Measurements from ENCODE around the gene RBMS3. TPM values are rescaled to one million over a fixed set of nuclear protein-coding genes. Genes with fewer than 3 reads are reported as not detected.

RBMS3 gene
- total RNA-seq, 1 donor from 2014 or later: 3.8 TPM

- Mint-ChIP-seq H3K27me3 (no peaks in the 10 kb centered on the region), H3K27ac (no peak overlapping the region), H3K9me3 (ENCODE audit: low read depth) (peaks cover 5% of the 10 kb centered on the region), H3K36me3 (ENCODE audit: insufficient read depth) (no peaks in the 10 kb centered on the region), H3K4me1 (ENCODE audit: low read depth) (peaks cover 25% of the 10 kb centered on the region), H3K4me3 (ENCODE audit: low read depth) (no peak overlapping the region)
- no peak for DNase-seq (ENCODE audit: low spot score, unreplicated experiment)
- no peak for TF ChIP-seq CTCF (IDR thresholded peaks at IDR 0.05; ENCODE audit: unreplicated experiment)
Observed at GRCh38 chr3:29936054-29936453, 655.2 kb downstream of the RBMS3 start.

DNA sequence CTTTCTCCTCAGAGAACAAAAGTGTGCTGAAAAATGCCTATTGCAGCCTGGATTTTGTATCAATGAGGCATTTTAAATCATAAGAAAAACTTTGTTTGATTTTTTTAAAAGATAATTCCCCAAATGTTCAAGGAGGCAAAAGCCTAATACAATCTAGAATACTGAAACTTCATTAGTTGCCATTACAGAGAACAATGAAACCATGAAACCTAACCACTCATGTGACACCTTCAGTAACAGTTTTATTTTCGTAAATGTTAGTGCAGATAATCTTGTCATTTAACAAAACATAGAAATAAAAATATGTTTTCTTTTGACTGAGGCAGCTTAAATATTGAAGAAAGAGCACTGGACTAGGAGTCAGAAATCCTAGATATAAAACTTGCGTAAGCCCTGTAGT lies 655.9 kb downstream of the RBMS3 start:
- H3K4me3 Mint-ChIP-seq (ENCODE audit: low read depth): no peak overlapping the region
- no peak for TF ChIP-seq CTCF (IDR thresholded peaks at IDR 0.05; ENCODE audit: unreplicated experiment)

DNA sequence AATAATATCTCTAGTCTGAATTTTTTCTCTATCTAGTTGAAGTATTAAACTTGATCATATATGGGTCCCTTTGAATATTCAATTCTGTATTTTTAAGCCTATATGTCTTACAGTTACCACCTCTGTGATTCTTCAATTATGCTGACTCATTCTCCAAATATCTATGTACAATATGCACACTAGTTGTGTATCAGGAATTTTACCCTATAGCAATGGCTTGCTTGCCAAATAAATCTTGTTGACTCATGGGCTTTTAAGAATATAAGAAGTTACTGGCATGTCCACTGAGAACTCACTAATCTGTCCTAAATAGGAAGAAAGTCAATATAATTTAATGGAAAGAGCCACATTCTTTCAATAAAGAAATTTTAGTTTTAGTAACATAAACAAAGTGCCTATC lies 656.3 kb downstream of the RBMS3 start:
- TF ChIP-seq CTCF (IDR thresholded peaks at IDR 0.05; ENCODE audit: unreplicated experiment): no peak
- Mint-ChIP-seq H3K27ac (no peak overlapping the region), H3K9me3 (ENCODE audit: low read depth) (peaks cover 5% of the 10 kb centered on the region), H3K36me3 (ENCODE audit: insufficient read depth) (no peaks in the 10 kb centered on the region), H3K4me1 (ENCODE audit: low read depth) (peaks cover 27% of the 10 kb centered on the region), H3K4me3 (ENCODE audit: low read depth) (no peak overlapping the region), H3K27me3 (no peaks in the 10 kb centered on the region)
- DNase-seq (ENCODE audit: low spot score, unreplicated experiment): no peak

More for the DNA sequence above, 655.9 kb downstream of the RBMS3 start:
- Mint-ChIP-seq H3K27ac (no peak overlapping the region), H3K36me3 (ENCODE audit: insufficient read depth) (no peaks in the 10 kb centered on the region), H3K9me3 (ENCODE audit: low read depth) (peaks cover 5% of the 10 kb centered on the region), H3K4me1 (ENCODE audit: low read depth) (peaks cover 25% of the 10 kb centered on the region), H3K27me3 (no peaks in the 10 kb centered on the region)
- DNase-seq (ENCODE audit: low spot score, unreplicated experiment): no peak

- Mint-ChIP-seq H3K4me3 (ENCODE audit: low read depth) (no peak overlapping the region), H3K27ac (peak overlapping the region; percentile 58), H3K27me3 (no peaks in the 10 kb centered on the region), H3K4me1 (ENCODE audit: low read depth) (peaks cover 29% of the 10 kb centered on the region), H3K9me3 (ENCODE audit: low read depth) (peaks cover 5% of the 10 kb centered on the region), H3K36me3 (ENCODE audit: insufficient read depth) (no peaks in the 10 kb centered on the region)
- no peak for DNase-seq (ENCODE audit: low spot score, unreplicated experiment)
- TF ChIP-seq CTCF (IDR thresholded peaks at IDR 0.05; ENCODE audit: unreplicated experiment): no peak
Observed at GRCh38 chr3:29940759-29941323, 660.0 kb downstream of the RBMS3 start.

DNA sequence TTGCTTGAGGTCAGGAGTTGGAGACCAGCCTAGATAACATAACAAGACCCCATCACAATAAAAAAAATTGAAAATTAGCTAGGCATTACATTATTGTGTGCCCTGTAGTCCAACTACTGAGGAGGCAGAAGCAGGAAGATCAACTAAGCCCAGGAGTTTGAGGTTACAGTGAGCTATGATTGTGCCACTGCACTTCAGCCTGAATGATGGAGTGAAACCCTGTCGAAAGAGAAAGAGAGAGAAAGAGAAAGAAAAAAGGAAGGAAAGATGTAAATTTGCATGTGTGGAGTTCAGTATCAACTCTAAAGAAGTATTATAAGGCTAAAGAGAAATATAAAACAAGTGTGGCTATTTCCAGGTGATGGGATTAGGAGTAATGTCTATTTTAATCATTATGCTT lies 661.4 kb downstream of the RBMS3 start:
- peaks cover 28% of the 10 kb centered on the region for H3K4me1 Mint-ChIP-seq (ENCODE audit: low read depth)
- TF ChIP-seq CTCF (IDR thresholded peaks at IDR 0.05; ENCODE audit: unreplicated experiment): no peak
- H3K27me3 Mint-ChIP-seq: no peaks in the 10 kb centered on the region
- no peak overlapping the region for H3K27ac Mint-ChIP-seq
- DNase-seq (ENCODE audit: low spot score, unreplicated experiment): no peak
- peaks cover 5% of the 10 kb centered on the region for H3K9me3 Mint-ChIP-seq (ENCODE audit: low read depth)
- no peaks in the 10 kb centered on the region for H3K36me3 Mint-ChIP-seq (ENCODE audit: insufficient read depth)
- H3K4me3 Mint-ChIP-seq (ENCODE audit: low read depth): no peak overlapping the region
